Fibroblast of upper back skin (primary cell): ENCODE data around the gene TXNL4A.
A peak's percentile ranks its signal among the peaks of the same experiment; 100 is the strongest.

Source experiments
- DNase-seq: peaks from one replicate; pipeline ENCODE4 v3.0.0-alpha.2; 2013

Gene TXNL4A

DNA sequence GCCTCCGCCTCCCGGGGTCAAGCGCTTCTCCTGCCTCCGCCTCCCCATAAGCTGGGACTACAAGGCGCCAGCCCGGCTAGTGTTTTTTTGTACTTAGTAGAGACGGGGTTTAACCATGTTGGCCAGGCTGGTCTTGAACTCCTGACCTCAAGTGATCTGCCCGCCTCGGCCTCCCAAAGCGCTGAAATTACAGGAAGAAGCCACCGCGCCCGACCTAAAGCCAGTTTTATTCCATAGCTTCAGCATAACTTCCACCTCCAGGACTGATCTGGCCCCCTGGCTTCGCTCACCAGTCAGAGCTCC lies 783 bp upstream of the TXNL4A start:
- no peak for DNase-seq

DNA sequence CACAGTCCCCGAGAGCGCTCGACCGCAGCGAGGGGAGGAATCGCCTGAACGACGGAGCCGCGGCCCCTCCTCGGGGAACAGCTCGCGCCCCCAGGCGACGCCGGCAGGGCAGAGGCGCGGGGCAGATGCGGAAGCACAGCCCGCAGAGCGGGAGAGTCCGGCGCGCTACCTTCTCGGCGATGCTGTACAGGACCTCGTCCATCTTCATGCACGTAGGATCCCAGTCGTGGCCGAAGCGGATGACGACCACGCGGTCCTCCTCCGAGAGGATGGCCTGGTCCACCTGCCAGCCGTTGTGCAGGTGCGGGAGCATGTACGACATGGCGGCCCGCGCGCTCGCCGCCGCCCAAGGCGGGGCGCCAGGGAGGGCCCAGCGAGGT lies 302 bp downstream of the TXNL4A start:
- peak; percentile 24 for DNase-seq

- DNase-seq, result no peak
Observed at GRCh38 chr18:79987566-79987965, 797 bp downstream of the TXNL4A start.

GRCh38 chr18:79986726-79987125 lies 1.6 kb downstream of the TXNL4A start:
- DNase-seq, result no peak

DNA sequence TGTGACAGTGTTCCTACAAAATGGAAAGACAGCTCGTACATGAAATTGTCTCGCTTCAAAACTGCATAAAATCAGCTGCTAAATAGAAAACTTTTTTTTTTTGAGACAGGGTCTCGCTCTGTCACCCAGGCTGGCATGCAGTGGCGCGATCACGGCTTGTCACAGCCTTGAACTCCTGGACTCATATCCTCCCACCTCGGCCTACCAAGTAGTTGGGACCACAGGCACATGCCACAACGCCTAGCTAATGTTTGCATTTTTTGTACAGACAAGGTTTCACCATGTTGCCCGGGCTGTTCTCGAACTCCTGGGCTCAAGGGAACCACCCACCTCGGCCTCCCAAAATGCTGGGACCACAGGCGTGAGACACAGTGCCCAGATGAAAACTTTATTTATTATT lies 3.2 kb downstream of the TXNL4A start:
- no peak for DNase-seq

- DNase-seq, result no peak
Observed at GRCh38 chr18:79983793-79984192, 4.6 kb downstream of the TXNL4A start.

DNA sequence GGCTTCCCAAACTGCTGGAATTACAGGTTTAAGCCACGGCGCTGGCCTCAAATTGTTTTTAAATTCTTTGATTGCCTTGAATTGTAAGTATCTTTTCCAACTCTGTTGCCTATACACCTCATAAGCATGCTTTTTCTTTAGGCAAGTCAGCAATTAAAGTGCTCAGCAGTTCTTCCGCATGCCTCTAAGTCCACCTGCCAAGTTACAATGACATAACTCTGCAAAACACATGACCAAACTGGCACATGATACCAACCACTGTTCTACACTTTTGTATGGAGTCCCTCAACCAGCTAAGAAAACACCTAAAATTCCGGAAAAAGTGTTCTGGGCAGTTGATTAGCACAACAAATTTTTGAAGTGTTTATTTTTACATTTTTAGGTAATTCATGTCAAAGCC lies 5.1 kb downstream of the TXNL4A start:
- DNase-seq, result no peak

GRCh38 chr18:79982736-79983135 lies 5.6 kb downstream of the TXNL4A start:
- DNase-seq, result no peak

DNA sequence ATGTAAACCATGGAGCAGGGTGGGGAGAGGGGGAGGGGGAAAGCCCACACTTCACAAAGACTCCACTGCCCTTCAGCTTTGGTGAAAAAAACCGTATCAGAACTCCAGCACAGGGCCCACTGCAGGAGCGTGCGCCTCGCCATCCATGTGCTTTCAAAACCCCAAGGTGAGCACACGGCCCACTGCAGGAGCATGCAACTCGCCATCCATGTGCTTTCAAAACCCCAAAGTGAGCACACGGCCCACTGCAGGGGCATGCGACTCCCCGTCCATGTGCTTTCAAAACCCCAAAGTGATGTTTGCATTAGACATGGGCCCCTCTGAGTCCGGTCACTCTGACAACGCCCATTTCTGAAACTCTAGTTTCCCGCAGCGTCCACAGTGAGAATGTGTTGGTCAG lies 7.8 kb downstream of the TXNL4A start:
- DNase-seq, result no peak

GRCh38 chr18:79979843-79980242 lies 8.5 kb downstream of the TXNL4A start:
- no peak for DNase-seq

DNA sequence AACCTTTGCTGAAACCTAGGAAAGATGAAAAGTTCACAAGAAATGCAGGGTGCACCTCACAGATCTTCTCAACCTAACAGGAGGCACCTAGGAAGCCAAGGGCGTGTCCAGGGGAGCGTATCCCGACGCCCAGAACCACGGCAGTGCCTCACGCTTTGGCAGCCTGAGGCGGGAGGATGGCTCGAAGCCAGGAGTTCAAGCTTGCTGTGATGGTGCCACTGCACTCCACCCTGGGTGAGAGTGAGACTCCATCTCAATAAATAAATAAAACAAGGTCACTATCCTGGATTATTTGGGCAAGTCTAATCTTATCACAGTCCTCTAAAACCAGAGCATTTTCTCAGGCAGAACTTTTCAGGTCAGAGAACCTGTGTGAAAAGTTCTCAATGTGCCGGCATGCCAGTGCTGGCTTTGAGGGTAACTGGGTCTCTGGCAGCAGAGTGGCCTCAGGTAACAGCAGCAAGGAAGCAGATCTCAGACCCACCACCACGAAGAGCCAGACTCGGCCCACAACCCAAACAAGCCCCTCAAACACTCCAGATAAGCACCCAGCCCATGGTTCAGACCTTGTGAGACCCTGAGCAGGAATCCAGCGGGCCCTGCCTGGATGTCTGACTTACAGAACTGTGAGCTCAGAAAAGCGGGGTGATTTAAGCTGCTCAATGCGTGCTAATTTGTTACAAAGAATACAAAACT lies 12.2 kb downstream of the TXNL4A start:
- no peak for DNase-seq

- no peak for DNase-seq
Observed at GRCh38 chr18:79975043-79975442, 13.3 kb downstream of the TXNL4A start.

DNA sequence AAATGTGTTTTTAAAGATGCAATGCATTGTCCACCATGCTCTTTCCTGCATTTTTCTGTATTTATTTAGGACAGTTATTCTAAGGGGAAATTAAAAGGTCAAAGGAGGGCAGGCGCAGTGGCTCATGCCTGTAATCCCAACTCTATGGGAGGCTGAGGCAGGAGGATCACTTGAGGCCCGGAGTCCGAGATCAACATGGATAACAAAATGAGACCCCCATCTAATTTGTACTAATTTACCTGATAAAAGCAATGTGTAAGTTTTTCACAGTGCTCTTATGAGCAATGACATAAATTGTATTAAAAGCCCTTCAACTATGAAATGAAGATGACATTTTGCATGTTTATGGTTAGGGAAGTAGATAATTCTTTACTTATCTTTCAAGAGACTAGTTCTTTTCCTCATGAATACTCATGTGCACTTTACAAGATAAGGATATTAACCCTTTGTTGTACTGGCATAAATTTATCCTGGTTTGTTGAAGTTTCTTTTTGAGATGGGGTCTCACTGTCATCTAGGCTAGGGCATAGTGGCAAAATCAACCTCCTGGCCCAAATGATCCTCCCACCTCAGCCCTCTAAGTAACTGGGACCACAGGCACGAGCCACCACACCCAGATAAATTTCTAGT lies 14.2 kb downstream of the TXNL4A start:
- DNase-seq, result no peak

GRCh38 chr18:79973517-79973916 lies 14.8 kb downstream of the TXNL4A start:
- no peak for DNase-seq

DNA sequence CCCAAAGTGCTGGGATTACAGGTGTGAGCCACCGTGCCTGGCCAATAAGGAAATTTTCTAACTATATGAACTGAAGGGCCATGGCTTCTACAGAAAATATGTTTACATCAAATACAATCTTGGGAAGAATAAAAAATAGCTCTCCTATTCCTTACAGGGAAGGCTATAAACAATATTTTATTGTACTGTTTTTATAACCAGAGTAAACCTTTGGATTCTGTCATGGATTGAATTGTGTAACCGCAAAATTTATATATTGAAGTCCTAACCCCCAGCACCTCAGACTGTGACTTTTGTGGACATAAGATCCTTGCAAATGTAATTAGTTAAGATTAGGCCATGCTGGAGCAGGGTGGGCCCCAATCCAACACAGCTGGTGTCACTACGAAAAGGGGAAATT lies 15.6 kb downstream of the TXNL4A start:
- no peak for DNase-seq

- DNase-seq, result no peak
Observed at GRCh38 chr18:79971986-79972385, 16.4 kb downstream of the TXNL4A start.

GRCh38 chr18:79971211-79971952 lies 17.0 kb downstream of the TXNL4A start:
- DNase-seq, result no peak

DNA sequence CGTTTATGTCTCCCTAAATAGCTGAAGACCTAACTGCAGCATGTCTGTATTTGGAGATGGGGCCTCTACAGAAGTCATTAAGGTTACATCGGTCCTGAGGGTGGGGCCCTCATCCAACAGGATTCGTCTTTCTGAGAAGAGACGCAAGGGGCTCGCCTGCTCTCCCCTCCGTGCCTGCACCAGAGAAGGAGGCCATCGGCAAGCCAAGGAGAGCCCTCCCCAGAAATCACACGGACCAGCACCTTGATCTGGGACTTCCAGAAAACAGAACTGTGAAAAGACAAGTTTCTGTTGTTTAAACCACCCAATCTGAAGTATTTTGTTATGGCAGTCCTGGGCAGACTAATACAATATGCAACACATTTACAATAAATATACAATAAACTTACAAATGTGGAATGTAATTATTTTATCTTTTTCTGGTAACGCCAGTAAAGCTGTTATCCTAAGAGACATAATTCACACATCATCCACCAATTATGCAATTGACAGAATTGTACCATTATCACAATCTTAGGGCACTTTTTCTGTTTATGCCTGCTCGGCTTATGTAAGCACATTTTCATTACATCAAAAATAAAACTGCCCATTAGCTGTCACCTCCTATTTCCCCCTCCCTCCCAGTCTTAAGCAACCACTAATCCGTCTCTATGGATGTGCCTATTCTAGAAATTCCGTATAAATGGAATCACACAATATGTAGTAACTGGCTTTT lies 17.8 kb downstream of the TXNL4A start:
- DNase-seq, result no peak

DNA sequence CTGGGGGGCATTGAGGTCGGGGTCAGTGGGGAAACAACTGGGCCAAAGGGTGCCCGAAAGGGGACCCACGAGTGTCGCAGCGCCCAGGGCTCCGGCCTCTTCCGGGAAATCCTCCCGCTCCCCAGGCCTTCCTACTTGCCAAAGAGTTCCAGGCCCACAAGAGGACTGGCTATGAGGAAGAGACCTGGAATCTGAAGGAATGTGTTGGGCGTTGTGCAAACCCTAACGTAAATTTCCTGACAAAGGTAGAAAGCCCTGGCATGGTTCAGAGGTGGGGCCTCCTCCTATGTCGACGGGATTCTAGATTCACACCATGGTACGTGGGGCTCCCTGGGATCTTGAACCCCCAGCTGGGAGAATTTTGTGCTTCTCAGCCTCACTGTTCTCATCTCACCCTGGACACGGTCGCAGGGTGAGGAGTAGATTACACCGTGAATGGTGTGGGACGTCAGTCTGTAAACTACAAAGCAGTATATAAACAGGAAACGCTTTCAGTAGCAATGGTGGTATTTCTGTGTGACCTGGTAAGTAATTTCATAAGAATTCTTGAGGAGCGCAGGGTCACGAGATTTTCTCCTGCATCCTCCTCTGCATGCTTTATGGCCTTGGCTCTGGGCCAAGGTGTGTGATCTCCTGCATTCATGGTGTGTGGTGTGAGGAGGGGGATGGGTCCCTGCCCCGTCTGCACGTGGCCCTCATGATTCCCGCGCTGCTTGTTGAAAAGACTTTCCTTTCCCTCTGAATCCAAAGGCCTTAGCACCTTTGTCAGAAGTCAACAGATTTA lies 23.1 kb downstream of the TXNL4A start:
- DNase-seq, result peak; percentile 67

- DNase-seq, result peak; percentile 13
Observed at GRCh38 chr18:79964330-79965118, 23.8 kb downstream of the TXNL4A start, which contains the start of gene HSBP1L1. TSS of gene HSBP1L1 (plus strand) at chr18:79964643. CDS start at chr18:79964736, 93 bp downstream.

DNA sequence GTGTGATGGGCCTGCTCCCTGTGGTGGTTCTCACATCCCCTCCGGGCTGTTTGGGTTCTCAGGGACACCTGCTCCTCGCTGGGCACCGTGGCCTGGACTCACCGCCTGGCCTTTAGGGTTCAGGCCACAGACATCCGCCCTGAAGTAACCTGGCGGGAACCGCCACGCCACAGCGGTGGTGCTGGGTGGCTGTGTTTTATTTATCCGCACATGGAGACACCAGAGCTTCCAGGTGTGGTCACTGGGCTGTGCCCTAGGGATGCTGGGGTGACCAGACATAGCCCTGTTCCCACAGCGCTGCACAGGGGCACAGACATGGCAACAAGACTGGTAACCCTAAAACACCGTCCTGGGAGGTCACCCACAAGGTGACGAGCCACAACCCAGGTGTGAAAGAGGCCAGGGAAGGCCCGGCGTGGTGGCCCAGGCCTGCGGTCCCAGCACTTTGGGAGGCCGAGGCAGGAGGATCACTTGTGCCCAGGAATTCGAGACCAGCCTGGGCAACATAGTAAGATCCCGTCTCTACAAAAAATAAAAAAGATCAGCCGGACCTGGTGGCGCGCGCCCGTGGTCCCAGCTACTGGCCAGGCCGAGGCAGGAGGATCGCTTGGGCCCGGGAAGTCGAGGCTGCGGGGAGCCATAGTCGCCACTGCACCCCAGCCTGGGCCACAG lies 24.6 kb downstream of the TXNL4A start:
- DNase-seq, result no peak
